OCI-LY7 (cell line): ENCODE results near the gene STAMBPL1. TPM values are rescaled to one million over a fixed set of nuclear protein-coding genes. Genes with fewer than 3 reads are reported as not detected.

Source experiments
- BruUV-seq: library from RNA; stranded (reverse); fragments of 400-500 nt; replicated peaks from 2 replicates; lab custom pipeline; 2021; lab: Mats Ljungman, UMichigan
- CTCF ChIA-PET: fragments of 300-600 bp; sonication (Branson Sonifier 250); formaldehyde crosslinking; loops from one replicate; lab custom pipeline; 2022; ENCODE audit warnings: antibody characterized with exemption; ENCODE audit not compliant: unreplicated experiment; lab: Charles Lee
- POLR2A ChIA-PET: fragments of 300-600 bp; sonication (Branson Sonifier 250); formaldehyde crosslinking; loops from one replicate; lab custom pipeline; 2022; ENCODE audit warnings: antibody characterized with exemption; lab: Charles Lee
- DNase-seq: peaks from one replicate; pipeline ENCODE4 v3.0.0-alpha.2; 2015; ENCODE audit warnings: low spot score
- H2AFZ ChIP-seq: fragments of 200-600 bp; sonication (generic), shearing (Covaris generic); 2 replicates; pipeline ENCODE4 v1.6.1; 2014; ENCODE audit warnings: mild to moderate bottlenecking, antibody characterized with exemption, low read length, moderate library complexity
- H3K27ac ChIP-seq: fragments of 200-600 bp; sonication (generic); 2 replicates; pipeline ENCODE4 v1.5.1; 2014; ENCODE audit warnings: mixed run types, low read depth, mild to moderate bottlenecking, moderate library complexity, low read length, inconsistent platforms; ENCODE audit not compliant: poor library complexity, severe bottlenecking
- H3K36me3 ChIP-seq: fragments of 200-600 bp; sonication (generic); 2 replicates; pipeline ENCODE4 v1.6.1; 2014; ENCODE audit warnings: mild to moderate bottlenecking, antibody characterized with exemption, low read length, moderate library complexity, mixed read lengths; ENCODE audit not compliant: insufficient read depth
- H3K4me1 ChIP-seq: fragments of 200-600 bp; sonication (generic); 2 replicates; pipeline ENCODE4 v1.5.1; 2014; ENCODE audit warnings: mild to moderate bottlenecking, low read length; ENCODE audit not compliant: insufficient read depth, poor library complexity, severe bottlenecking
- H3K4me2 ChIP-seq: fragments of 200-600 bp; sonication (generic); 2 replicates; pipeline ENCODE4 v1.6.1; 2014; ENCODE audit warnings: mild to moderate bottlenecking, low read length
- H3K4me3 ChIP-seq: fragments of 200-600 bp; sonication (generic); 2 replicates; pipeline ENCODE4 v1.5.1; 2014; ENCODE audit warnings: mild to moderate bottlenecking, low read depth, low read length; ENCODE audit not compliant: poor library complexity, severe bottlenecking
- H3K79me2 ChIP-seq: fragments of 200-600 bp; sonication (generic); 2 replicates; pipeline ENCODE4 v1.6.1; 2016; ENCODE audit warnings: low read depth, mild to moderate bottlenecking, low read length, moderate library complexity, mixed read lengths; ENCODE audit not compliant: insufficient read depth
- H3K9me2 ChIP-seq: fragments of 200-600 bp; sonication (generic); 2 replicates; pipeline ENCODE4 v1.6.1; 2016; ENCODE audit warnings: mild to moderate bottlenecking, low read length, mixed read lengths; ENCODE audit not compliant: insufficient read depth
- H3K9me3 ChIP-seq: fragments of 200-600 bp; sonication (generic); 2 replicates; pipeline ENCODE4 v1.6.1; 2014; ENCODE audit warnings: mild to moderate bottlenecking, mixed run types, low read length, mixed read lengths
- H4K20me1 ChIP-seq: fragments of 200-600 bp; sonication (generic); 2 replicates; pipeline ENCODE4 v1.6.1; 2014; ENCODE audit warnings: mild to moderate bottlenecking, antibody characterized with exemption, low read length, moderate library complexity, mixed read lengths; ENCODE audit not compliant: insufficient read depth
- CTCF ChIP-seq: fragments of 200-600 bp; sonication (generic); conservative IDR thresholded peaks from 2 replicates; pipeline ENCODE4 v1.5.1; 2014; ENCODE audit warnings: mild to moderate bottlenecking, antibody characterized with exemption, low read length, moderate library complexity, mixed read lengths
- EZH2phosphoT487 ChIP-seq: fragments of 200-600 bp; sonication (generic); IDR thresholded peaks from 2 replicates; pipeline ENCODE4 v1.6.1; 2018; ENCODE audit warnings: low read depth, borderline replicate concordance, mild to moderate bottlenecking, mixed run types, antibody characterized with exemption, low read length, moderate library complexity, mixed read lengths
- intact Hi-C: fragments of 100-400 bp; cut with micrococcal nuclease; formaldehyde crosslinking; loops from one replicate; pipeline ENCODE4 v1.10.0; 2022; ENCODE audit not compliant: unreplicated experiment
- total RNA-seq, 2 experiments: library from RNA; depleted of rRNA in 1 of 2; stranded (reverse); fragments of >200 nt in 1 of 2; shearing (Covaris generic) in 1 of 2; gene quantifications; 2 replicates each; pipeline ENCODE4 v1.2.3, GENCODE V29; 2014 to 2022

STAMBPL1 gene
- total RNA-seq, 2 experiments from 2014 or later = 44.4 to 47.2 TPM

- TF ChIP-seq EZH2phosphoT487 (no peak), CTCF (no peak)
- H4K20me1 ChIP-seq = no peaks in the 10 kb centered on the region
- ChIA-PET CTCF (no interaction called here), POLR2A (no interaction called here)
- no peaks in the 10 kb centered on the region for H3K4me1 ChIP-seq
- no peaks in the 10 kb centered on the region for H3K9me2 ChIP-seq
- BruUV-seq = no TSS peak
- no peaks in the 10 kb centered on the region for H3K9me3 ChIP-seq
- H3K27ac ChIP-seq = no peak overlapping the region
- H3K36me3 ChIP-seq = peaks cover 83% of the 10 kb centered on the region
- no peak for DNase-seq
- no peak overlapping the region for H3K4me2 ChIP-seq
- H2AFZ ChIP-seq = no peak overlapping the region
- no peak overlapping the region for H3K4me3 ChIP-seq
- intact Hi-C loops = no loop called here
- no peaks in the 10 kb centered on the region for H3K79me2 ChIP-seq
Measured at GRCh38 chr10:88916986-88917385, 36.9 kb downstream of the STAMBPL1 start.

DNA sequence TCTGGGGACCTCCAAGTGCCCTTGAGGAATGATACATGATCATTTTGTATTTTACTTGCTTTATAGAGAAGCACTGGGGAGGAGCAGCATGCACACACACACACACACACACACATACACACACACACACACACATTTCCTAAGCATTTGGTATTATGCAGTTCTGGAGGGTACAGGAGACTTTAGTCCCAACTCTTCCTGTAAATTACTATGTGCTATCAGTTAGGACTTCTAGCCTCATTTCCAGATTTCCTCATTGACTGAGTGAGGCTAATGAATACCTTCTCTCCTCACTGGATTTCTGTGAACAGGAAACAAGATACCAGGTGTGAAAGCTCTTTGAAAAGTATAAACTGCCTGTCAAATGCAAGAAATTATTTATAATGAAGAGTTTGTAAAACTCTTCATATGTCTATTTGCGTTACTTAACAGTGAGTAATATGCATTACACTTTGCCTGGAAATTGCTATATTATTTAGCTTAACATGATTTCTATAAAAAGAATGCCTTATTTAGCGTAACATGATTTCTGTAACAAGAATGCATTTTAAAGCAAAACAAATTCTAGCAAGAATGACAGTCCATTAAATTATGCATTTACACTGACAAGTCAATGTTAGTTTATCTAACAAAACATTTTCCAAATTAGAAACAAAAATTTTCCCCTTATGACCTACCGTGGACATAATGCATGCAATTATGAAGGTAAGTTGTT is 38.3 kb downstream of the STAMBPL1 start:
- intact Hi-C loops = no loop called here
- no peak for DNase-seq
- Histone ChIP-seq H3K9me2 (no peaks in the 10 kb centered on the region), H3K4me1 (no peaks in the 10 kb centered on the region), H3K27ac (no peak overlapping the region), H3K4me2 (no peak overlapping the region), H3K79me2 (no peaks in the 10 kb centered on the region), H3K9me3 (no peaks in the 10 kb centered on the region), H3K36me3 (peaks cover 83% of the 10 kb centered on the region), H4K20me1 (no peaks in the 10 kb centered on the region), H3K4me3 (no peak overlapping the region), H2AFZ (no peak overlapping the region)
- TF ChIP-seq CTCF (no peak), EZH2phosphoT487 (no peak)
- ChIA-PET CTCF (no interaction called here), POLR2A (interaction anchor here (0.6 kb wide), 1 partner anchor 75 kb away, joined by 3 read pairs; no protein-coding TSS in a partner anchor)
- BruUV-seq = no TSS peak

- ChIA-PET POLR2A (interaction anchor here (0.6 kb wide), 1 partner anchor 74 kb away, joined by 3 read pairs; no protein-coding TSS in a partner anchor), CTCF (no interaction called here)
- Histone ChIP-seq H3K4me2 (no peak overlapping the region), H3K27ac (no peak overlapping the region), H2AFZ (no peak overlapping the region), H3K79me2 (no peaks in the 10 kb centered on the region), H3K9me2 (no peaks in the 10 kb centered on the region), H3K4me1 (no peaks in the 10 kb centered on the region), H3K36me3 (peaks cover 84% of the 10 kb centered on the region), H3K4me3 (no peak overlapping the region), H3K9me3 (no peaks in the 10 kb centered on the region), H4K20me1 (no peaks in the 10 kb centered on the region)
- TF ChIP-seq CTCF (no peak), EZH2phosphoT487 (no peak)
- no peak for DNase-seq
- BruUV-seq = no TSS peak
- intact Hi-C loops = no loop called here
Measured at GRCh38 chr10:88919041-88919440, 39.0 kb downstream of the STAMBPL1 start.
